ENCODE measurements around the gene COQ2. TPM values are rescaled to one million over a fixed set of nuclear protein-coding genes. Genes with fewer than 3 reads are reported as not detected.

COQ2 gene
- total and polyA plus RNA-seq, 2 of the 13 experiments (the other 11 are each of a cell fraction or from before 2014, with no cell fraction given): 10.1 to 17.3 TPM

- TF ChIP-seq, protein P1, sequence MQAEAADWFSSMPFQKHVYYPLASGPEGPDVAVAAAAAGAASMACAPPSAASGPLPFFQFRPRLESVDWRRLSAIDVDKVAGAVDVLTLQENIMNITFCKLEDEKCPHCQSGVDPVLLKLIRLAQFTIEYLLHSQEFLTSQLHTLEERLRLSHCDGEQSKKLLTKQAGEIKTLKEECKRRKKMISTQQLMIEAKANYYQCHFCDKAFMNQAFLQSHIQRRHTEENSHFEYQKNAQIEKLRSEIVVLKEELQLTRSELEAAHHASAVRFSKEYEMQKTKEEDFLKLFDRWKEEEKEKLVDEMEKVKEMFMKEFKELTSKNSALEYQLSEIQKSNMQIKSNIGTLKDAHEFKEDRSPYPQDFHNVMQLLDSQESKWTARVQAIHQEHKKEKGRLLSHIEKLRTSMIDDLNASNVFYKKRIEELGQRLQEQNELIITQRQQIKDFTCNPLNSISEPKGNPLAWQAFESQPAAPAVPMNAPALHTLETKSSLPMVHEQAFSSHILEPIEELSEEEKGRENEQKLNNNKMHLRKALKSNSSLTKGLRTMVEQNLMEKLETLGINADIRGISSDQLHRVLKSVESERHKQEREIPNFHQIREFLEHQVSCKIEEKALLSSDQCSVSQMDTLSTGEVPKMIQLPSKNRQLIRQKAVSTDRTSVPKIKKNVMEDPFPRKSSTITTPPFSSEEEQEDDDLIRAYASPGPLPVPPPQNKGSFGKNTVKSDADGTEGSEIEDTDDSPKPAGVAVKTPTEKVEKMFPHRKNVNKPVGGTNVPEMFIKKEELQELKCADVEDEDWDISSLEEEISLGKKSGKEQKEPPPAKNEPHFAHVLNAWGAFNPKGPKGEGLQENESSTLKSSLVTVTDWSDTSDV (CRISPR knock-in tag; IDR thresholded peaks at IDR 0.05): 0 out of 2 replicates have a peak, but pooled peaks have one; percentile 51
- peak; percentile 81 for TF ChIP-seq MYC (CRISPR knock-in tag; IDR thresholded peaks at IDR 0.05; ENCODE audit: borderline replicate concordance)
- peak; percentile 86 for TF ChIP-seq SALL1 (CRISPR knock-in tag; IDR thresholded peaks at IDR 0.05)
- no peak for TF ChIP-seq XBP1 (CRISPR knock-in tag; IDR thresholded peaks at IDR 0.05)
- peak; percentile 36; the same call in 1 of the 2 replicates for TF ChIP-seq FOSL2 (CRISPR knock-in tag; IDR thresholded peaks at IDR 0.05)
- peak; percentile 33; the same call in 1 of the 2 replicates for TF ChIP-seq ZNF160 (CRISPR knock-in tag; IDR thresholded peaks at IDR 0.05)
- TF ChIP-seq, protein P2, sequence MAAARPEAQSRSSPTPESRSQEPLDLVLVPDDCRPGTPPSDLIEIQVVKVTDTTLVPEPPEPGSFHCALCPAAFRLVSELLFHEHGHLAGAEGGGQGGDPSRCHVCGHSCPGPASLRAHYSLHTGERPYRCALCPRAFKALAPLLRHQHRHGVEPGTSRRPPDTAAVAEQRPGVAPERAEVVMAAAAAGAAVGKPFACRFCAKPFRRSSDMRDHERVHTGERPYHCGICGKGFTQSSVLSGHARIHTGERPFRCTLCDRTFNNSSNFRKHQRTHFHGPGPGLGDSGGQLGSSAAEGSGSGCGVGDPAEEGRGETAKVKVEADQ (CRISPR knock-in tag; IDR thresholded peaks at IDR 0.05; ENCODE audit: borderline replicate concordance): peak; percentile 95; the same call in 1 of the 2 replicates
- no peak for TF ChIP-seq ZNF24 (IDR thresholded peaks at IDR 0.05)
- TF ChIP-seq MBNL3 (CRISPR knock-in tag; conservative IDR thresholded peaks at IDR 0.05): no peak
- TF ChIP-seq ZNF253 (CRISPR knock-in tag; IDR thresholded peaks at IDR 0.05; ENCODE audit: borderline replicate concordance): peak; percentile 30; the same call in 1 of the 2 replicates
- peak; percentile 10 for TF ChIP-seq ARID5B (CRISPR knock-in tag; IDR thresholded peaks at IDR 0.05)
- TF ChIP-seq RARA (CRISPR knock-in tag; IDR thresholded peaks at IDR 0.05): no peak
- no peak for TF ChIP-seq ZNF282 (IDR thresholded peaks at IDR 0.05; ENCODE audit: partially characterized antibody)
- no peak for TF ChIP-seq NR2F6 (IDR thresholded peaks at IDR 0.05)
- 0 out of 2 replicates have a peak, but pooled peaks have one; percentile 26 for TF ChIP-seq NR2F6 (CRISPR knock-in tag; IDR thresholded peaks at IDR 0.05)
- no peak for TF ChIP-seq FOXJ3 (CRISPR knock-in tag; IDR thresholded peaks at IDR 0.05; ENCODE audit: borderline replicate concordance)
- peak; percentile 41; the same call in 1 of the 2 replicates for TF ChIP-seq THAP11 (CRISPR knock-in tag; IDR thresholded peaks at IDR 0.05)
- TF ChIP-seq ZNF124 (CRISPR knock-in tag; IDR thresholded peaks at IDR 0.05): peak; percentile 19; the same call in 1 of the 2 replicates
- no peak; the same call in none of the 2 replicates for TF ChIP-seq ELF3 (CRISPR knock-in tag; IDR thresholded peaks at IDR 0.05)
- TF ChIP-seq ATF1 (CRISPR knock-in tag; IDR thresholded peaks at IDR 0.05): peak; percentile 59
- TF ChIP-seq TAF1 (CRISPR knock-in tag; IDR thresholded peaks at IDR 0.05): peak; percentile 64
- TF ChIP-seq ZBTB43 (CRISPR knock-in tag; conservative IDR thresholded peaks at IDR 0.05): peak; percentile 70; the same call in 1 of the 2 replicates
- TF ChIP-seq GABPB1 (CRISPR knock-in tag; IDR thresholded peaks at IDR 0.05): peak; percentile 73
Measured at GRCh38 chr4:83284193-83285054, at the start of gene COQ2 (continued).

Measured in HepG2 (cell line).